Heart right ventricle (tissue), 16 donors: ENCODE measurements around the gene PLAU. TPM values are rescaled to one million over a fixed set of nuclear protein-coding genes. Genes with fewer than 3 reads are reported as not detected.
"Not testable (repeated sequence)": the region's sequence is repeated elsewhere in the genome, so short reads cannot be mapped to it uniquely, and the experiment has no call there.

Source experiments
- ATAC-seq, 8 donors: fragments of 200-7000 bp; cut with Tn5 transposase; one replicate each; pipeline ENCODE4 v1.9.1; 2020; ENCODE audit warnings: mild to moderate bottlenecking in 8 of 8, moderate library complexity in 8 of 8, moderate number of reproducible peaks in 1 of 8
- DNase-seq, 2 donors: peaks; one replicate each; pipeline ENCODE4 v3.0.0-alpha.2; 2020
- H3K27ac ChIP-seq, 10 donors: fragments of 200-600 bp; sonication (generic) in 2 of 10; one replicate each; pipeline versions ENCODE4 v1.5.0 to v1.8.0; 2020 to 2022; ENCODE audit warnings: mild to moderate bottlenecking in 3 of 10
- H3K27me3 ChIP-seq, 7 donors: fragments of 200-600 bp; one replicate each; pipeline ENCODE4 v1.8.0; 2021 to 2022; ENCODE audit warnings: mild to moderate bottlenecking in 2 of 7
- H3K36me3 ChIP-seq, 9 donors: fragments of 200-600 bp; sonication (generic) in 1 of 9; one replicate each; pipeline versions ENCODE4 v1.5.0 to v1.8.0; 2020 to 2022; ENCODE audit warnings: mild to moderate bottlenecking in 2 of 9
- H3K4me1 ChIP-seq, 9 donors: fragments of 200-600 bp; sonication (generic) in 1 of 9; one replicate each; pipeline versions ENCODE4 v1.5.0 to v1.8.0; 2020 to 2022; ENCODE audit warnings: mild to moderate bottlenecking in 4 of 9
- H3K4me3 ChIP-seq, 10 donors: fragments of 200-600 bp; sonication (generic) in 2 of 10; one replicate each; pipeline versions ENCODE4 v1.5.0 to v1.8.0; 2020 to 2022; ENCODE audit warnings: mild to moderate bottlenecking in 7 of 10, moderate library complexity in 2 of 10
- H3K9me3 ChIP-seq, 11 donors: fragments of 200-600 bp in 10 of 11; sonication (generic) in 2 of 11; one replicate each; pipeline versions ENCODE4 v1.5.0 to v1.8.0; 2013 to 2022; ENCODE audit warnings: mild to moderate bottlenecking in 2 of 11, control low read depth in 1 of 11, moderate library complexity in 1 of 11
- WGBS, 2 donors: extraction: QIAGEN DNeasy Blood & Tissue Kit; methylation state at CpG; one replicate each; pipeline ENCODE4 v1.1.7; 2013; ENCODE audit warnings: inconsistent platforms in 1 of 2; 5-methylcytosine and 5-hydroxymethylcytosine counted together
- intact Hi-C, 10 donors: fragments of 100-400 bp; cut with DNase I; formaldehyde crosslinking; loops; one replicate each; pipeline versions ENCODE4 v1.11.1 to v1.14.2; 2022
- polyA plus RNA-seq, 2 donors: library from polyadenylated mRNA; stranded (reverse); fragments of 200-250 nt; gene quantifications; one replicate each; pipeline ENCODE4 v1.2.3, GENCODE V29; 2013
- total RNA-seq, 10 donors: library from RNA; stranded (reverse); fragmentation: NEBNext Ultra II Directional in 3 of 10; extraction: Animal tissue kit (Norgen Biotek cat#: 25700) in 3 of 10; gene quantifications; one replicate each; pipeline versions ENCODE4 v1.2.1 to v1.2.4, GENCODE V29; 2021 to 2023
- TF ChIP-seq, protein P1 (sequence below), 9 donors: fragments of 200-600 bp; sonication (generic) in 2 of 9; IDR thresholded peaks; one replicate each; pipeline versions ENCODE4 v1.5.0 to v1.8.0; 2021 to 2022; ENCODE audit warnings: antibody characterized with exemption in 9 of 9, mild to moderate bottlenecking in 5 of 9, moderate library complexity in 1 of 9
- donor health status: Arrhythmogenic right ventricular cardiomyopathy.
- donor health status: ischemic (EF 13 %, LVEDD 7.1; RV severe dilation, severe dysfunction).
- donor health status: healthy with polysubstance abuse.
- donor health status: DM: no; HTN: yes; CAD: no.
- donor health status: DM: no; HTN: no; CAD: no.
- donor health status: ischemic (EF 25% LVEDD 6.9; RV normal size, moderate dysfunction).
- donor health status: ischemic (EF 25% LVEDD 5.7; RV mildly dilated, moderate dysfunction).
- donor health status: healthy.
- donor health status: DM: yes; HTN: yes; CAD: no.
- donor health status: Ischemic cardiomyopathy.
- donor health status: ischemic (EF 35%, LVEDD 5.7; RV mildly dilated, moderate dysfunction).
- donor health status: nonischemic (EF 11% LVEDD 7.7; RV severe dilation, severe dysfunction).
- donor health status: DM: yes; HTN: yes; CAD: no.
- donor health status: PGD.
- donor health status: ischemic (EF 29% LVEDD 5.4; RV normal size, mild dysfunction).
- donor health status: nonischemic (EF 23%, LVEDD 6.1; RV moderate dilation, normal function).

The PLAU gene
- total and polyA plus RNA-seq, 12 donors: 4.4 to 44.3 (median 9.1) TPM

DNA sequence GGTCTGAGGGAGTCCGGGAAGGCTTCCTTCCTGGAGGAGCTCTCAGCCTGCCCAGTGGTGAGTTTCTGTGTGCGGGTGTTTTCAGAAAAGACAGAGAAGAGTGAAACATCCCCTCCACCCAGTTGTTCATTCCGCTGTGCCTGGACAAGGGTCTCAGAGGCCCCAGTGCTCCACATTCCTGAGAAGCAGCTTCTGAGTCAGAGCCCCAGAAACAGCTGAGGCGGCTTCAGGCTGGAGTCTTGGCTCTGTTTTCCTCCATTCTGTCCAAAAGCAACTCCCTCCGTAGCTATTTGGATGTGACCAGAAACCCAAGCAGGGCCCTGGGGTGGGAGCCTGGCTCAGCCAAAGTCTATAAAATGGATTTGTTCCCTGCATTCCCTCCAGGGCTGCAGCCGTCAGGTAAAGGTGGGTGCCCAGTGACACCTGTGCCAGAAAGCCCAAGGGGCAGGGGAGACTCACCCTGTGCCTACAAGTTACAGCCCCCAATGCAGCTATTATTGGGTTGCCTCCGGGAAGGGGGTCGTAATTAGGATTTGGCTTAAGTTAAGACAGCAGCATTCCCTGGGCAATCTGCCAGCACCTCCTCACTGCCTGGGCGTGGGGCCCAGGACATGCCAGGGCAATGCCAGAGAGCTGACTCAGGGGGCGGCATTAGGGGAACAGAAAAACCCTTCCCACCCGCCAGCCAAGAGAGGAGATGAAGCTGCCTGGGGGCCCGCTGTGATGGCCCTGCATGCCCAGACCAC, 23.5 kb upstream of the PLAU start:
- H3K27ac ChIP-seq: peak overlapping the region; percentile 50 to 92 (median 86)
- 21 to 25% methylated on average over 12 of the region's 12 CpGs for WGBS, 2 donors
- H3K9me3 ChIP-seq: no peaks in the 10 kb centered on the region
- peaks cover 26 to 34% (median 31%) of the 10 kb centered on the region in 9 donors for H3K4me1 ChIP-seq
- intact Hi-C loops: loop anchor here (1.0 to 10.0 kb wide), 12 partner anchors 21 to 347 kb away; partner anchors contain the start of gene VCL (in 2 of the 10)
- H3K27me3 ChIP-seq: no peaks in the 10 kb centered on the region
- no peaks in the 10 kb centered on the region for H3K36me3 ChIP-seq
- peak overlapping the region in 1 of 10 donors; percentile 1 for H3K4me3 ChIP-seq
- ATAC-seq: peak; percentile 65 to 89 (median 76)
- peak; percentile 79 to 84 for DNase-seq
- TF ChIP-seq, protein P1, sequence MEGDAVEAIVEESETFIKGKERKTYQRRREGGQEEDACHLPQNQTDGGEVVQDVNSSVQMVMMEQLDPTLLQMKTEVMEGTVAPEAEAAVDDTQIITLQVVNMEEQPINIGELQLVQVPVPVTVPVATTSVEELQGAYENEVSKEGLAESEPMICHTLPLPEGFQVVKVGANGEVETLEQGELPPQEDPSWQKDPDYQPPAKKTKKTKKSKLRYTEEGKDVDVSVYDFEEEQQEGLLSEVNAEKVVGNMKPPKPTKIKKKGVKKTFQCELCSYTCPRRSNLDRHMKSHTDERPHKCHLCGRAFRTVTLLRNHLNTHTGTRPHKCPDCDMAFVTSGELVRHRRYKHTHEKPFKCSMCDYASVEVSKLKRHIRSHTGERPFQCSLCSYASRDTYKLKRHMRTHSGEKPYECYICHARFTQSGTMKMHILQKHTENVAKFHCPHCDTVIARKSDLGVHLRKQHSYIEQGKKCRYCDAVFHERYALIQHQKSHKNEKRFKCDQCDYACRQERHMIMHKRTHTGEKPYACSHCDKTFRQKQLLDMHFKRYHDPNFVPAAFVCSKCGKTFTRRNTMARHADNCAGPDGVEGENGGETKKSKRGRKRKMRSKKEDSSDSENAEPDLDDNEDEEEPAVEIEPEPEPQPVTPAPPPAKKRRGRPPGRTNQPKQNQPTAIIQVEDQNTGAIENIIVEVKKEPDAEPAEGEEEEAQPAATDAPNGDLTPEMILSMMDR (IDR thresholded peaks at IDR 0.05): no peak

DNA sequence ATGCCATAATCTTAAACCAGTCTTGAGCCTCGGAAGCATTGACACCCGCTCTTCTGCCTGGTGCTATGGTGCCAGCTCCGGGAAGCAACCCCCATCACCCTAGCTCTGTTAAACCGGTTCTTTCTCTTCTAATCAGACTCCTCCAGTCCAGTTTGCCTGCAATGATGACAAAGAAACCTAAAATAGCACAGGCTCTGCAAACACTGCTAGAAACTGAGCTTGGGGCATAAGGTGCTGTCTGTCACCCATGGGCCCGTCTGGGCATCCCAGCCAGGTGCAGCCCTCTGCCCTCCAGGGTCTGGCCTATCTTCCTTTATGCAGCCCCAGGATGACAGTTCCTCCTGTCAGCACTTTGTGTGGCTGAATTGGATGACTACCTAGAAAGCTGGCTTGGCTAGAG, 22.4 kb upstream of the PLAU start:
- Histone ChIP-seq H3K27ac (peak overlapping the region; percentile 21 to 92 (median 86)), H3K9me3 (no peaks in the 10 kb centered on the region), H3K36me3 (no peaks in the 10 kb centered on the region), H3K4me1 (peaks cover 26 to 34% (median 31%) of the 10 kb centered on the region in 9 donors), H3K4me3 (no peak overlapping the region), H3K27me3 (no peaks in the 10 kb centered on the region)
- ATAC-seq (peak in 7 of 8 donors; percentile 12 to 65 (median 51)), DNase-seq (no peak)
- intact Hi-C loops: loop anchor here in 9 of 10 donors (5.0 to 10.0 kb wide), 7 partner anchors 54 to 346 kb away; partner anchors contain the start of gene VCL (in 2 of the 9)
- TF ChIP-seq, protein P1 (IDR thresholded peaks at IDR 0.05): no peak
- 53 to 55% methylated on average over 5 of the region's 5 CpGs for WGBS, 2 donors

DNA sequence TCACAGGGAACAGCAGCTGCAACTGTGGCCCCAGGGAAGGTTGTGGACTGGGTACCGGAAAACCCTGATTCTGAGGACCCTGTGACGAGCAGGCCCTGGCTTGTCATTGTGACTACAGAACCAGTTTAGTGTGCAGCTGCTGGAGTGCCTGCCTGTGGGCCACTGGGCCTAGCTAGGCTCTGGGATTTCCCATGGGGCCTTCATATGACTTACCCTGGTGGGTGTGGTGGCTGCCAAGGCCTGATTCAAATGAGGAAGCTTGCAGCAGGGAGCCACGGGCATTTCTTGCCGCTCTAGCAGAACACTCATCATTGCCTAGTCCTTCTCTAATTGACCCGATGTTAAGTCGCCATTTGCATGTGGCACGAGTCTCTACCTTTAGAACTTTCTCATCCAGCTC, 21.9 kb upstream of the PLAU start:
- TF ChIP-seq, protein P1 (IDR thresholded peaks at IDR 0.05): no peak
- peak; percentile 41 to 42 for DNase-seq
- WGBS, 2 donors: 70 to 74% methylated on average over 7 of the region's 7 CpGs

DNA sequence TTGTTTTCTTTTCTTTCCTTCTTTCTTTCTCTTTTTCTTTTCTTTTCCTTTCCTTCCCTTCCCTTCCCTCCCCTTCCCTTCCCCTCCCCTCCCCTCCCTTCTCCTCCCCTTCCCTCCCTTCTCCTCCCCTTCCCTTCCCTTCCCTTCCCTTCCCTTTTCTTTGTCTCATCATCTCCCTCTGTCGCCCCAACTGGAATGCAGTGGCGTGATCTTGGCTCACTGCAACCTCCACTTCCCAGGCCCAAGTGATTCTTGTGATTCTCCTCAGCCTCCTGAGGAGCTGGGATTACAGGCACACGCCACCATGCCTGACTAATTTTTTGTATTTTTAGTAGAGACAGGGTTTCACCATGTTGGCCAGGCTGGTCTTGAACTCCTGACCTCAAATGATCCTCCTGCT, 21.5 kb upstream of the PLAU start:
- H3K27me3 ChIP-seq, H3K9me3 ChIP-seq, ATAC-seq, DNase-seq, H3K36me3 ChIP-seq, H3K4me3 ChIP-seq: not testable (repeated sequence)
- peak overlapping the region in 4 of 10 donors; percentile 86 to 92 (median 88) for H3K27ac ChIP-seq
- intact Hi-C loops: loop anchor here in 9 of 10 donors (5.0 to 10.0 kb wide), 7 partner anchors 53 to 345 kb away; partner anchors contain the start of gene VCL (in 2 of the 9)
- WGBS, 2 donors: 71 to 74% methylated on average over 3 of the region's 3 CpGs
- H3K4me1 ChIP-seq: peaks cover 26 to 37% (median 31%) of the 10 kb centered on the region in 9 donors

More for the DNA sequence above, 21.9 kb upstream of the PLAU start:
- Histone ChIP-seq H3K9me3 (no peaks in the 10 kb centered on the region), H3K27me3 (no peaks in the 10 kb centered on the region), H3K36me3 (no peaks in the 10 kb centered on the region), H3K27ac (peak overlapping the region; percentile 21 to 92 (median 86)), H3K4me1 (peaks cover 26 to 34% (median 31%) of the 10 kb centered on the region in 9 donors), H3K4me3 (no peak overlapping the region)
- intact Hi-C loops: loop anchor here in 9 of 10 donors (5.0 to 10.0 kb wide), 7 partner anchors 53 to 346 kb away; partner anchors contain the start of gene VCL (in 2 of the 9)
- ATAC-seq: peak in 6 of 8 donors; percentile 15 to 54 (median 22)
